GM18909 (cell line): Measurements from ENCODE around the gene KLK13.

Experiments used
- ATAC-seq: cut with Tn5 transposase; IDR thresholded peaks from one replicate; pipeline ENCODE4 v1.9.1; 2021; ENCODE audit warnings: mild to moderate bottlenecking; ENCODE audit not compliant: unreplicated experiment, poor library complexity

Gene KLK13

GRCh38 chr19:51024924-51025323 lies 40.0 kb downstream of the KLK13 start:
- no peak for ATAC-seq

GRCh38 chr19:51023946-51024345 lies 40.9 kb downstream of the KLK13 start:
- ATAC-seq: no peak

GRCh38 chr19:51022526-51022925 lies 42.4 kb downstream of the KLK13 start:
- ATAC-seq: no peak

GRCh38 chr19:51020988-51021651 lies 43.8 kb downstream of the KLK13 start:
- ATAC-seq: no peak

GRCh38 chr19:51019544-51019925 lies 45.4 kb downstream of the KLK13 start, which contains the start of gene KLK10:
KLK10 (minus strand) TSS chr19:51019709; CDS start chr19:51019130, 579 bp downstream.
- no peak for ATAC-seq

GRCh38 chr19:51018745-51019543 lies 45.9 kb downstream of the KLK13 start:
- no peak for ATAC-seq

GRCh38 chr19:51016798-51017683 lies 47.9 kb downstream of the KLK13 start:
- no peak for ATAC-seq

GRCh38 chr19:51015691-51016267 lies 49.1 kb downstream of the KLK13 start:
- no peak for ATAC-seq

GRCh38 chr19:51014242-51014641 lies 50.6 kb downstream of the KLK13 start:
- ATAC-seq: no peak

- ATAC-seq: no peak
Measured at GRCh38 chr19:51012661-51013190, 52.2 kb downstream of the KLK13 start.

GRCh38 chr19:51010066-51010795 lies 54.7 kb downstream of the KLK13 start:
- ATAC-seq: no peak

- no peak for ATAC-seq
Measured at GRCh38 chr19:51009061-51009891, 55.6 kb downstream of the KLK13 start.

- ATAC-seq: no peak
Measured at GRCh38 chr19:51007488-51007887, 57.4 kb downstream of the KLK13 start.

- no peak for ATAC-seq
Measured at GRCh38 chr19:51006406-51006805, 58.5 kb downstream of the KLK13 start.
